NT2/D1 (cell line): ENCODE measurements around the gene NHLRC2.

ENCODE experiments used
- DNase-seq: peaks from one replicate; pipeline ENCODE4 v3.0.0-alpha.2; 2011; ENCODE audit warnings: low read depth, low spot score
- H3K27me3 ChIP-seq: 2 replicates; pipeline ENCODE4 v1.6.0; 2011; ENCODE audit warnings: mild to moderate bottlenecking; ENCODE audit not compliant: insufficient read length, insufficient read depth
- H3K36me3 ChIP-seq: 2 replicates; pipeline ENCODE4 v1.6.1; 2011; ENCODE audit warnings: mild to moderate bottlenecking, low read length, mixed read lengths; ENCODE audit not compliant: insufficient read depth, insufficient read length
- H3K4me1 ChIP-seq: 2 replicates; pipeline ENCODE4 v1.5.1; 2011; ENCODE audit not compliant: insufficient read depth, insufficient read length
- H3K4me3 ChIP-seq: 2 replicates; pipeline ENCODE4 v1.5.1; 2011; ENCODE audit warnings: low read depth; ENCODE audit not compliant: insufficient read length
- H3K9ac ChIP-seq: 2 replicates; pipeline ENCODE4 v1.6.0; 2011; ENCODE audit warnings: low read depth; ENCODE audit not compliant: insufficient read length
- H3K9me3 ChIP-seq: 2 replicates; pipeline ENCODE4 v1.5.1; 2011; ENCODE audit warnings: mild to moderate bottlenecking, low read length; ENCODE audit not compliant: insufficient read depth
- SUZ12 ChIP-seq: IDR thresholded peaks from 2 replicates; pipeline ENCODE4 v1.6.1; 2011; ENCODE audit not compliant: insufficient read length, insufficient read depth; ENCODE audit errors: extremely low read depth
- YY1 ChIP-seq: IDR thresholded peaks from 2 replicates; pipeline ENCODE4 v1.6.1; 2011; ENCODE audit not compliant: insufficient read length, insufficient read depth
- ZNF274 ChIP-seq: IDR thresholded peaks from 2 replicates; pipeline ENCODE4 v1.6.1; 2011; ENCODE audit warnings: mild to moderate bottlenecking, low read depth, low read length

NHLRC2 gene

GRCh38 chr10:113945075-113945686 is 90.7 kb downstream of the NHLRC2 start:
- Histone ChIP-seq H3K4me3 (no peak overlapping the region), H3K9ac (no peak overlapping the region), H3K9me3 (no peaks in the 10 kb centered on the region), H3K4me1 (no peaks in the 10 kb centered on the region), H3K27me3 (no peaks in the 10 kb centered on the region), H3K36me3 (no peaks in the 10 kb centered on the region)
- TF ChIP-seq SUZ12 (no peak), YY1 (no peak), ZNF274 (no peak)
- no peak for DNase-seq

GRCh38 chr10:113945687-113946085 is 91.2 kb downstream of the NHLRC2 start:
- no peak overlapping the region for H3K9ac ChIP-seq
- no peaks in the 10 kb centered on the region for H3K36me3 ChIP-seq
- H3K9me3 ChIP-seq: no peaks in the 10 kb centered on the region
- no peak overlapping the region for H3K4me3 ChIP-seq
- H3K4me1 ChIP-seq: no peaks in the 10 kb centered on the region
- no peak for DNase-seq
- H3K27me3 ChIP-seq: no peaks in the 10 kb centered on the region
- TF ChIP-seq ZNF274 (no peak), SUZ12 (no peak), YY1 (no peak)

DNA sequence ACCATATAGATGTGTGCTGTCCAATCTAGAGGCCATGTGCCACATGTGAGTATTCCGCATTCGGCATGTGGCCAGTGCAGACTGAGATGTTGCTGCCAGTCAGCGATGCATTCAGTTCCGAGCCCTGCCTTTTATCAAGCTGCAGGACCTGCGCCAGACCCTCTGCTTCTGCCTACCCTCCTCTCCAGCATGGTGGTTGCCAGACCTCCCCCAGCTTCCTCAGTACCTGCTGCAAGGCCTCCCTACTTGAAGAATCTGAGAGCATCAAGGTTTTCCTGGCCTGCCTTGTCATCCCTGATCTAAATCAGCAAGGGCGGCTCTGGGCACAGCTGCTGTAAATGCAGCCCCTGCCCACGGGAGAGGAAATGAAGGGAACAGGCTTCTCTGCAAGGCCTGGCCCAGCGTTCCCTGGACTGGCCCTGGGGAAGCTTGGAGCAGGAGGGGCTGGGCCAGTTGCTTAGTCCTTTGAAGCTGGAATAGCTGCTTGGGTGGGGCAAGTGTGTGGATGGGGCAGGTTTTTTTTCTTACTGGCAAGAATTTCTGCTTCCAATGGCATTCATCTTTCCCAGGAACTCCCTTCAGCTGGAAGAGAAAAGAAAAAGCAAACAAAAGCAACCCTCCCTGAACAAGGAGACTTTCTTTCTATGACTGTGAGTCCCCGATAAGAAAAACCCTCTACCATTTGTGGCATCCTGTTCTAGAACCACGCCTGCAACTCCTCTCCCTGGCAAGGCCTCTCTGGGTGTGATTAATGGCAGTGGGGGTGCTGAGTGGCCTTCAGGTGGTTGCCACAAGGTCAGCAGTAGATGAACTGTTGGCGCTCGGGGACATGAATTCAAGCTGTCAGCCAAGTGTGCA is 93.0 kb downstream of the NHLRC2 start:
- DNase-seq: no peak

GRCh38 chr10:113948048-113948447 is 93.6 kb downstream of the NHLRC2 start:
- Histone ChIP-seq H3K4me3 (no peak overlapping the region), H3K4me1 (no peaks in the 10 kb centered on the region), H3K9me3 (no peaks in the 10 kb centered on the region), H3K36me3 (no peaks in the 10 kb centered on the region), H3K9ac (no peak overlapping the region), H3K27me3 (no peaks in the 10 kb centered on the region)
- TF ChIP-seq ZNF274 (no peak), SUZ12 (no peak), YY1 (no peak)
- DNase-seq: no peak

More for the DNA sequence above, 93.0 kb downstream of the NHLRC2 start:
- no peaks in the 10 kb centered on the region for H3K4me1 ChIP-seq
- no peak overlapping the region for H3K4me3 ChIP-seq
- no peak overlapping the region for H3K9ac ChIP-seq
- no peaks in the 10 kb centered on the region for H3K36me3 ChIP-seq
- no peaks in the 10 kb centered on the region for H3K27me3 ChIP-seq
- TF ChIP-seq ZNF274 (no peak), SUZ12 (no peak), YY1 (no peak)
- H3K9me3 ChIP-seq: no peaks in the 10 kb centered on the region

DNA sequence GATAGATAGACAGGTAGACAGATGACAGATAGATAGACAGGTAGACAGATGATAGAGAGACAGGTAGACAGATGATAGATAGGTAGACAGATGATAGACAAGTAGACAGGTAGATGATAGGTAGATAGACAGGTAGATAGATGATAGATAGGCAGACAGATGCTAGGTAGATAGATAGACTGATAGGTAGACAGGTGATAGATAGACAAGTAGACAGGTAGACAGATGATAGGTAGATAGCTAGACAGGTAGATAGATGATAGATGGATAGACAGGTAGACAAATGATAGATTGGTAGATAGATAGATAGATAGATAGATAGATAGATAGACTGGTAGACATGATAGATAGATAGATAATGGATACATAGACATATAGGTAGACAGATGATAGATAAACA is 95.8 kb downstream of the NHLRC2 start:
- DNase-seq: no peak
- TF ChIP-seq YY1 (no peak), SUZ12 (no peak), ZNF274 (no peak)
- Histone ChIP-seq H3K27me3 (no peaks in the 10 kb centered on the region), H3K4me1 (no peaks in the 10 kb centered on the region), H3K4me3 (no peak overlapping the region), H3K36me3 (no peaks in the 10 kb centered on the region), H3K9ac (no peak overlapping the region), H3K9me3 (no peaks in the 10 kb centered on the region)

DNA sequence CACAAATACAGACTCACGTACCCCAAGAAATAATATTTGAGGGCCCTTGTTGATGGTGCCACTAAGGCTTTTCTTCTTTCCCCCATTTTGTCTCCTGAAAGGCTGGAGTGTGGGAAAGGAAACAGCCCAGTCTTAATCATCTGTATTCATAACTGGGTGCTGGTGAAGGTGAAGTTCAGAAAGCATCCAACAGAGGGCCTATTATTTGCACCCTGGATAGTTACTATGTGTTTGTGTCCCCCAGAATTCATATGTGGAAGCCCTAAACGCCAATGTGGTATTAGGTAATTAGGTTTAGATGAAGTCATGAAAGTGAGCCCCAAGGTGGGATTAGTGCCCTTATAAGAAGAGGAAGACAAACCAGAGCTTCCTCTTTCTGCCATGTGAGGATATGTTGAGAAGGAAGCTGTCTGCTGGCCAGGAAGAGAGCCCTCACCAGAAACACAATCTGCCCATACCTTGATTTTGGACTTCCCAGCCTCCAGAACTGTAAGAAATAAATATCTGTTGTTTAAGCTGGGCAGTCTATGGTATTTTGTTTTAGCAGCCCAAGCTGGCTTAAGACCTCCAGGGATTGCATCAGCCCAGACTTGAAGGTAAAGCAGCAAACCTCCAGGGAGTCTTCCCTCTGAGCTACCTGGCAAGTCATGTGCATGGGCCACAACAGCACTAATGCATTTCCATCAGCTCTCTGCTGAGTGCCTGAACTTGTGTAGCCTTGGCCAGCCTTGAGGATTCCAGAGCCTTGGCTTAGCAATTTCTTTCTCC is 99.2 kb downstream of the NHLRC2 start:
- H3K36me3 ChIP-seq: no peaks in the 10 kb centered on the region
- H3K4me3 ChIP-seq: no peak overlapping the region
- TF ChIP-seq ZNF274: no peak
- TF ChIP-seq SUZ12: no peak
- no peak for TF ChIP-seq YY1
- no peaks in the 10 kb centered on the region for H3K27me3 ChIP-seq
- no peaks in the 10 kb centered on the region for H3K4me1 ChIP-seq
- DNase-seq: no peak
- H3K9ac ChIP-seq: no peak overlapping the region
- H3K9me3 ChIP-seq: no peaks in the 10 kb centered on the region

GRCh38 chr10:113954409-113954808 is 99.9 kb downstream of the NHLRC2 start:
- DNase-seq: no peak
- TF ChIP-seq ZNF274: no peak
- TF ChIP-seq YY1: no peak
- TF ChIP-seq SUZ12: no peak

More at GRCh38 chr10:113954409-113954808, 99.9 kb downstream of the NHLRC2 start:
- Histone ChIP-seq H3K27me3 (no peaks in the 10 kb centered on the region), H3K9ac (no peak overlapping the region), H3K36me3 (no peaks in the 10 kb centered on the region), H3K9me3 (no peaks in the 10 kb centered on the region), H3K4me1 (no peaks in the 10 kb centered on the region), H3K4me3 (no peak overlapping the region)
